SIG-M5 treated with dmso at 0.1 percent for 504 hours (cell line): ENCODE measurements around the gene LGMN.

Experiments used
- DNase-seq: peaks from one replicate; lab custom pipeline; 2025; ENCODE audit not compliant: unreplicated experiment; lab: John Stamatoyannopoulos, UW

Gene LGMN

DNA sequence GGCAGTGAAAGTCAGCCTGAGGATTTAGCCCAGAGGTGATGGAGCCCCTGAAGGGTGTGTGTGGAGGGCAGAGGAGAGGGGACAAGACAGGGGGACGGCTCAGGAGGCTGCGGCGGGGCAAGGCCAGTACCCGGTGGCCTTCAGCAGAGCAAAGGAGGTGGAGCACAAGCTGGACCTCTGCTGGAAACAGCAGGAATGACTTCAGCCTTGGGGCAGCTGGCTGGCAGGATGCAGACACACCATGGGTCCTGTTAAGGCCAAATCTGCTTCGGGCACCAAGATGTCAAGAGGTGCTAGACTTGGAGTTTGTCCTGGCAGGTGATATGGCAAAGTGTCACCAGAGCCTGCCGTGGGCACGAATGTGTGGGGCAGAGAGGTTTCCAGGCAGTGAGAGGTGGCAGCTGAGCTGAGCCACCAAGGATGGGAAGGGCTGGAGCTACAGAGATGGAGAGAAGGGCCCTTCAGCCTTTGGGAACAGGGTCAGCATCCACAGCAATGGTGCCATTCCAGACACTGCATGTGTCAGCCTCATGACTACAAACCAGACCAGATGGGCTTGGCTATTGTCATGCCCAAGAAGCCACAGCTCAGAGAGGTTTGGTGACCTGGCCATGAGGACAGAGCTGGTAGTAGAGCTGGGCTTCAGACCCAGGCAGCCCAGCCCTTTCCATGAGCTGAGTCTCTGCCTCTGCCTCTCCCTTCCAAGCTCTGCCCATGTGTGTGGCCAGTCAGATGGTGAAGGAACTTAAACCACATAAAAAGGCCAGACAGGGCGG, 91.9 kb downstream of the LGMN start:
- no peak for DNase-seq

DNA sequence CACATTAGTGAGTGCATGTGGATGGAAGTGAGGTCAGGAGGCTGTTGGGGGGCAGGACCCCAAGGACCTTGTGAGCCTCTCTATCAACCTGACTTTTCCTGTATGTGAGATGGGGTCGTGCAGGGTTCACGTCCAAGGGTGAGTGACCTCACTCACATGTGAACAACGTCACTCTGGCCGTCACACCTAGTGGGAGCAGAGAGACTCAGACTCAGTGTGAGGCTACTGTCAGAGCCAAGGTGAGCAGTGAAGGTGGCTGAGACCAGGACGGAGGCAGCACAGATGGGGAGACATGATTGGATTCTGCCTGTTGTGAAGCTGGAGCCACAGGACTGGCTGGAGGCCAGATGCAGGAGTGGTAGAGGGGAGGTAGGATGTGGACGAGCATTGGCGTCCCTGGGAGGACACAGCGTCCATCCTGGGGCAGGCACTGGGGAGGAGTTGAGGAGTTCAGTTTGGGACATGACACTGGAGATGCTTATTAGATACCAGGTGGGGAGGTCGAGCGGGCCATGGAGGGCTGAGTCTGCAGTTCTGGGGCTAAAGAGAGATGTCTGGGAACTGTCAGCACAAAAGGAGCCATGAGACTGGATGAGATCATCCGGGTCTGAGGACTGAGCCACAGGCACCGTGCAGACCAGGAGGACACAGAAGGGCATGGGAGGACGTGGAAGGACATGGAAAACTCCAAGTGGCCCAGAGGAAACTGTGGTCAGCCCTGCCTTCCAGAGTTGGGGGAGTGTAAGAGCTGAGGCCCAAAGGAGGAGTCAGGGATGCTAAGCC, 92.8 kb downstream of the LGMN start:
- no peak for DNase-seq

DNA sequence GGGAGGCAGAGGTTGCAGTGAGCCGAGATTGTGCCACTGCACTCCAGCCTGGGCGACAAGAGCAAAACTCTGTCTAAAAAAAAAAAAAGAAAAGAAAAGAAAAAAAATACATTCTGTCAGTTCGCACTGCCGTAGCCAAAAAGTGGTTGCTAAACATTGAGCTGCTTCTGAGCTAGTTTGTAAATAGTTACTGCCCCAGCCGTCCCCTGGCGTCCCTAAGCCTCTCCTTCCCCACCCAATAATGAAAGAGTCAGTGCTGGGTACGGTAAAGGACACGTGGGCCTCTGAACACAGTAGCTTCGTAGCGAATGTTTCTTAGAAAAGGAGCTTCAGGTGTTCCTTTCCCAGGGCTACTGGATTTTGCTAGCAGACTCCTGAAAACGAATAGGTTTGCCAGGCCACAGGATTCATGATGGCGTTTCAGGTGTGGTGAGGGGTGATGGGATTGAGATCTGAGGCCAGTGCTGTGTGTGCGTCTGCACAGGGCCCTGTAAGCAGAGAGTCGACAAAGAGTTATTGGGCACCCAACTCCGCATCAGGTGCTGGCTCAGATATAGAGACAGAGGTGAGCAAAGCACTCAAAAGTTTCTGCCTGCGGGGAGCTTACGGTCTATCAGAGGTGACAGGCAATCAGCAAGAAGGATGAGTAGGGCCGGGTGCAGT, 94.1 kb downstream of the LGMN start:
- DNase-seq, result no peak
